ENCODE results near the gene SLC4A2.
"Not testable (repeated sequence)": the region's sequence is repeated elsewhere in the genome, so short reads cannot be mapped to it uniquely, and the experiment has no call there.

Gene SLC4A2

DNA sequence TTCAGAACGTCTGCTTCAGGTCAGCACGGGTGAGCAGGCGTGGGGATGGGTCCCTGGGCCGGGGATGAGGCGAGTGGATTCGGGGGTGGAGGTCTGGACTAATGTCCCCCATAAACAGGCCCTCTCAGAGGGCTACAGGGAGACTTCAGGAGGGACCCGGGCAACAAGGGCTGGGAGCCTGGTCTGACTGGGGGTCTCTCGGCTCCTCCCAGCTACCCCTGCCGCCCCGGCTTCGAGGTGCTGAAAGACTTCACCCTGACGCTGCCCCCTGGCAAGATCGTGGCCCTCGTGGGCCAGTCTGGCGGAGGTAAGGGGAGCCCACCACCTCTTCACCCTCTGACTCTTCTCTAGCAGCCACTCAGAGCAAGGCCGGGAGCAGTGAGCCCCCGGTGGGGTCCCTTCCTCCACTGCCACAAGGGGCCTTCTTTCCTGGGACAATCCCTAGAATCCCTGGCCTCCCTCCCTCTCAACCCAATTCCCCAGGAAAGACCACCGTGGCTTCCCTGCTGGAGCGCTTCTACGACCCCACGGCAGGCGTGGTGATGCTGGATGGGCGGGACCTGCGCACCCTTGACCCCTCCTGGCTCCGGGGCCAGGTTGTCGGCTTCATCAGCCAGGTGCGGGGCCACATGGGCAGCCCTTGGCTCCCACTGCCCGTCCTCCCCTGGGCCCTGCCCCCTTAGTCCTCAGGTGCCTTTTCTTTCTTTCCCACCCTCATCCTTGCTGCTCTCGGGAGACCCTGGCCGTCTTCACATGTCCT is 18.6 kb upstream of the SLC4A2 start:
- H3K27me3 ChIP-seq (ENCODE audit: insufficient read depth, low read length) = no peaks in the 10 kb centered on the region
- peaks cover 9% of the 10 kb centered on the region for H3K4me1 ChIP-seq (ENCODE audit: insufficient read depth, low read length)
- H2AFZ ChIP-seq (ENCODE audit: low read depth, low read length) = no peak overlapping the region
- H3K9me3 ChIP-seq (ENCODE audit: low read length) = no peaks in the 10 kb centered on the region
- H3K36me3 ChIP-seq (ENCODE audit: insufficient read depth, low read length) = peaks cover 11% of the 10 kb centered on the region
- no peak overlapping the region for H3K4me3 ChIP-seq (ENCODE audit: low read length)

DNA sequence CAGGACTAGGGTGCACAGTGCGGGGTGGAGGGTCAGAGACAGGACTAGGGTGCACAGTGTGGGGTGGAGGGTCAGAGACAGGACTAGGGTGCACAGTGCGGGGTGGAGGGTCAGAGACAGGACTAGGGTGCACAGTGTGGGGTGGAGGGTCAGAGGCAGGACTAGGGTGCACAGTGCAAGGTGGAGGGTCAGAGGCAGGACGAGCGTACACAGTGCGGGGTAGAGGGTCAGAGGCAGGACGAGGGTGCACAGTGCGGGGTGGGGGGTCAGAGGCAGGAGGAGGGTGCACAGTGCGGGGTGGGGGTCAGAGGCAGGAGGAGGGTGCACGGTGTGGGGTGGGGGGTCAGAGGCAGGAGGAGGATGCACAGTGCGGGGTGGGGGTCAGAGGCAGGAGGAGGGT is 15.9 kb upstream of the SLC4A2 start:
- not testable (repeated sequence) for H3K9me3 ChIP-seq (ENCODE audit: low read length); H3K36me3 ChIP-seq (ENCODE audit: insufficient read depth, low read length); H3K4me3 ChIP-seq (ENCODE audit: low read length); H3K27me3 ChIP-seq (ENCODE audit: insufficient read depth, low read length); H3K4me1 ChIP-seq (ENCODE audit: insufficient read depth, low read length); H2AFZ ChIP-seq (ENCODE audit: low read depth, low read length)

DNA sequence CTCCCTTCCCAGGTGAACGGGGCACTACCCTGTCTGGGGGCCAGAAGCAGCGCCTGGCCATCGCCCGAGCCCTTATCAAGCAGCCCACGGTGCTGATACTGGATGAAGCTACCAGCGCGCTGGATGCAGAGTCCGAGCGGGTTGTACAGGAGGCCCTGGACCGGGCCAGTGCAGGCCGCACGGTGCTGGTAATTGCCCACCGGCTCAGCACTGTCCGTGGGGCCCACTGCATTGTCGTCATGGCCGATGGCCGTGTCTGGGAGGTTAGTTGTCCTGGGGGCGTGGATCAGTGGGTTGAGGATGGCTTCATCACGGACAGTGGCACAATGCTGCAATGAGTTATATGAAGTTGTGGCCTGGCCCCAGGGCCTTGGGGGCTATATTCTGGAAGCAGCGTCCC is 15.4 kb upstream of the SLC4A2 start:
- Histone ChIP-seq H3K4me1 (ENCODE audit: insufficient read depth, low read length) (peaks cover 7% of the 10 kb centered on the region), H3K36me3 (ENCODE audit: insufficient read depth, low read length) (peaks cover 4% of the 10 kb centered on the region), H2AFZ (ENCODE audit: low read depth, low read length) (no peak overlapping the region), H3K4me3 (ENCODE audit: low read length) (no peak overlapping the region), H3K27me3 (ENCODE audit: insufficient read depth, low read length) (no peaks in the 10 kb centered on the region), H3K9me3 (ENCODE audit: low read length) (no peaks in the 10 kb centered on the region)

DNA sequence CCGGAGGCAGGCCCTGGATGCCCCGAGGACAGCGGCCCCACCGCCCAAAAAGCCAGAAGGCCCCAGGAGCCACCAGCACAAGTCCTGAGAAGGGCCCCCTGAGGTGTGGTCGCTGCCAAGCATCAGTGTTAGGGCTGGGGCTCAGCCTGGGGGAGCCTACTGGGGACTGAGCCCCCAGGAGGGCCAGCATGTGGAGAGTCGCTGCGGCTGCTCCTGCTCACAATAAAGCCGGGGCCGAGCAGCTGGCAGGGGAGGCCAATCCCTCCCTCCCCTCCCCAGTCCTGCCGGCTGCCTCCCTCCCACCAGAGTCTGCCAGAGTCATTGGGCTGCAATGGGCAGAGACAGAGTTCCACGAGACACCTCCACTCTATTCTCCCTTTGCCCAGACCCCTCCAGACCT is 14.1 kb upstream of the SLC4A2 start:
- H3K4me3 ChIP-seq (ENCODE audit: low read length) = no peak overlapping the region
- H3K36me3 ChIP-seq (ENCODE audit: insufficient read depth, low read length) = peaks cover 4% of the 10 kb centered on the region
- no peak overlapping the region for H2AFZ ChIP-seq (ENCODE audit: low read depth, low read length)
- no peaks in the 10 kb centered on the region for H3K9me3 ChIP-seq (ENCODE audit: low read length)
- no peaks in the 10 kb centered on the region for H3K4me1 ChIP-seq (ENCODE audit: insufficient read depth, low read length)
- no peaks in the 10 kb centered on the region for H3K27me3 ChIP-seq (ENCODE audit: insufficient read depth, low read length)

DNA sequence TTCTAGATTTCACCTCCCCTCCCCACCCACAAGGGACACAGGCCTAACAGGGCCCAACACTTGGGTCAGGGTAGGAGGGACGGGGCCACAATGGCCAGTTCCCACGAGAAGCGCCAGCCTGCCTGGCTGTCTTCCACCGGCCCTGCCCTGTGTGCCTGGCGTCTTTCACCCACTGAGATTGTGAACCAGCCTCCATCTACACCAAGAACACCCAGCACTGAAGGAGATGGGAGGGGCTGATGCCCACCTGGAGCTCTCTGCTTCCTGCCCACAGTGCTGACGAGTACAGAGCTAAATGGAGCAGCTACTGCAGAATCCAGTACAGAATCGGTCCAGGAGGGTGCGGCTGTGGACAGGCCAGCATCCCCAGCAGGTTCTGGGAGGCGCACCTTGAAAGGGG is 13.4 kb upstream of the SLC4A2 start:
- no peaks in the 10 kb centered on the region for H3K4me1 ChIP-seq (ENCODE audit: insufficient read depth, low read length)
- no peaks in the 10 kb centered on the region for H3K9me3 ChIP-seq (ENCODE audit: low read length)
- H3K36me3 ChIP-seq (ENCODE audit: insufficient read depth, low read length) = peaks cover 4% of the 10 kb centered on the region
- no peak overlapping the region for H2AFZ ChIP-seq (ENCODE audit: low read depth, low read length)
- no peak overlapping the region for H3K4me3 ChIP-seq (ENCODE audit: low read length)
- H3K27me3 ChIP-seq (ENCODE audit: insufficient read depth, low read length) = no peaks in the 10 kb centered on the region

DNA sequence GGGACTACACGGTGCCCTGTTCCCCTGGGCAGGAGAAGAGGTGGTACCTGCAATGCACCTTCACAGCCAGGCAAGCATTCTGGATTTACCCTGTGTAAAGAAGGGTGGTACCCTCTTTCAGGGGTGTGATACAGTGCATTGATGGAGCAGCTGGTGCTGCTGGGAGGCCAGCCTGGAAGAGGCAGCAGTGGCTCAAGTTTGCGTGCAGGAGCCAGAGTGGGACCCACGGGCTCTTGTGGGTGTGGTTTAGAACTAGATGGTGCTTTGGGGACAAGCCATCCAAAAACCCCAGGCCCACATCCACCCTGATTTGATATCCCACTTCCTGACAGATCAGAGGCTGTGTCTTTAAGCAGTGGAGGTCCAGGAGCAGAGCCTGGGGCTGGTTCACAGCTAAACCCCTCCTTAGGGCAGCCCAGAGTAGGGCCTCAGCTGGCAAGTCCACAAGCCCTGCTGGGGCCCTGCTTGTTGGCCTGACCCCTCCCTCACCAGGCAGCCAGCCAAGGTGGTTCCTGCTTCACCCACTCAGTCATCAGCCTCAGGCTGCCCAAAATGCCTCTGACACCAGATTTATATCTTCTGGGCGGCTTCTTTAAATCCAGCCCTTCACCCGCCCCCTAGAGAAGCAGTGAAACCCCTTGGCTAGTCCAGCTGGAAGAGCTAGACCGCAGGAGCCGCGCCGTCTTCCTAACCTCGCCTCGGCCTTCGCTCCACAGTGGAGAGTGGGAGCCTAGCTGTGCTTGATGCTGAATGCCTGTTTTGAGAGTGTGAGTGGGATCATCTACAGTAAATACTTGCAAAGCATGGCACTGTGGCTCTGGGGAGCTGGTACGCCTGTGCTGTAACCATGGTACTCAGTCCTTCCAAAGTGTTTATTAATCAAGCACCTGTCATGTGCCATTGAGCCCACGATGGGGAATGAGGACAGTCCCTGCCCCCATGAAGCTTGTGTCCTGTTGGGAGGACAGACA is 12.5 kb upstream of the SLC4A2 start:
- Histone ChIP-seq H3K9me3 (ENCODE audit: low read length) (no peaks in the 10 kb centered on the region), H3K4me3 (ENCODE audit: low read length) (no peak overlapping the region), H2AFZ (ENCODE audit: low read depth, low read length) (no peak overlapping the region), H3K4me1 (ENCODE audit: insufficient read depth, low read length) (no peaks in the 10 kb centered on the region), H3K27me3 (ENCODE audit: insufficient read depth, low read length) (no peaks in the 10 kb centered on the region), H3K36me3 (ENCODE audit: insufficient read depth, low read length) (peaks cover 1% of the 10 kb centered on the region)

DNA sequence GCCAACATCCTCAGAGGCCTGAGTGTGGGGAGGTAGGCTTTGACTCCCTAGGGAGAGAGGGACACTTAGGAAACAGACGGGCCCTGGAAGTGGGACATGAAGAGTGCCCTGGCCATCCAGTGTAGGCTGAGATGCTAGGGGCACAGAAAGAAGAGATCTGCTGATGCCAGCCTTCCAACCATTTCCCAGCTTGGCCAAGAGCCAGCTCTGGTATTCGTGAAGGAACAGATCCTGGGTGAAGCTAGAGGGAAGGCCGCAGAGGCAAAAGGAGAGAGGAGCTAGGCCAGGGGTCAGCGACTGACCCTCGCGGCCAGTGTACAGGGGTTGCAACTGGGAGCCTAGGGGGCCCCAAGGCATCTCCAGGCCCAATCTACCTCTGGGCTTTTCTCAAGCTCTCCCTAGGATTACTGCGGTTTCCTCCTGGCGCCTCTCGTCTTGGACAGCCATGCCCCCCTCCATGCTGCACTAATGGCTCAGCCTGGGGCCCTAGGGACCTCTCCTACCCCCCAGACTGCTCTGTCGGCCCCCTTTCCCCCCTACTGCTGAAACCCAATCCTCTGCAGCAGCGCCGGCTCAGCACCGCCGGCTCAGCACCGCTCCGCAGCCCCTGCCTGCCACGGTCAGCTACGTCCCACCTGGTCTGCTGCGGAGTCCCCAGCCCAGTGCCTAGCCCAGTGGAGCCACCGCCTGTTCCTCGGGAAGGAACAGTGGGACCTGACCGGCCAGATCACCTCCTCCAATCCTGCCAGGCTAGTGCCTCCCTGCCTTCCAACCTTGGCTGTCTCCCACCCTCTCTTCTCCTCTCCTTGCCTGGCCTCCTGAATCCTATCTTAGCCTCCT is 11.2 kb upstream of the SLC4A2 start, which contains the start of gene ASIC3:
ASIC3 (plus strand) TSS at position 556 of the 840 bp plus-strand sequence. CDS start 355 bp downstream, outside the sequence.
- Histone ChIP-seq H2AFZ (ENCODE audit: low read depth, low read length) (no peak within 1 kb of the TSS), H3K36me3 (ENCODE audit: insufficient read depth, low read length) (no peaks in the 10 kb centered on the region), H3K9me3 (ENCODE audit: low read length) (no peaks in the 10 kb centered on the region), H3K27me3 (ENCODE audit: insufficient read depth, low read length) (no peaks in the 10 kb centered on the region), H3K4me1 (ENCODE audit: insufficient read depth, low read length) (no peaks in the 10 kb centered on the region), H3K4me3 (ENCODE audit: low read length) (no peak within 1 kb of the TSS)

DNA sequence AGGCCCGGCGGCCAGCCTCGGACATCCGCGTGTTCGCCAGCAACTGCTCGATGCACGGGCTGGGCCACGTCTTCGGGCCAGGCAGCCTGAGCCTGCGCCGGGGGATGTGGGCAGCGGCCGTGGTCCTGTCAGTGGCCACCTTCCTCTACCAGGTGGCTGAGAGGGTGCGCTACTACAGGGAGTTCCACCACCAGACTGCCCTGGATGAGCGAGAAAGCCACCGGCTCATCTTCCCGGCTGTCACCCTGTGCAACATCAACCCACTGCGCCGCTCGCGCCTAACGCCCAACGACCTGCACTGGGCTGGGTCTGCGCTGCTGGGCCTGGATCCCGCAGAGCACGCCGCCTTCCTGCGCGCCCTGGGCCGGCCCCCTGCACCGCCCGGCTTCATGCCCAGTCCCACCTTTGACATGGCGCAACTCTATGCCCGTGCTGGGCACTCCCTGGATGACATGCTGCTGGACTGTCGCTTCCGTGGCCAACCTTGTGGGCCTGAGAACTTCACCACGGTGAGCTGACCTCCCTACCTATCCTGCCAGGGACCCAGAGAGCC is 10.4 kb upstream of the SLC4A2 start:
- H3K27me3 ChIP-seq (ENCODE audit: insufficient read depth, low read length) = no peaks in the 10 kb centered on the region
- no peak overlapping the region for H2AFZ ChIP-seq (ENCODE audit: low read depth, low read length)
- no peaks in the 10 kb centered on the region for H3K9me3 ChIP-seq (ENCODE audit: low read length)
- no peak overlapping the region for H3K4me3 ChIP-seq (ENCODE audit: low read length)
- no peaks in the 10 kb centered on the region for H3K4me1 ChIP-seq (ENCODE audit: insufficient read depth, low read length)
- peaks cover 2% of the 10 kb centered on the region for H3K36me3 ChIP-seq (ENCODE audit: insufficient read depth, low read length)

DNA sequence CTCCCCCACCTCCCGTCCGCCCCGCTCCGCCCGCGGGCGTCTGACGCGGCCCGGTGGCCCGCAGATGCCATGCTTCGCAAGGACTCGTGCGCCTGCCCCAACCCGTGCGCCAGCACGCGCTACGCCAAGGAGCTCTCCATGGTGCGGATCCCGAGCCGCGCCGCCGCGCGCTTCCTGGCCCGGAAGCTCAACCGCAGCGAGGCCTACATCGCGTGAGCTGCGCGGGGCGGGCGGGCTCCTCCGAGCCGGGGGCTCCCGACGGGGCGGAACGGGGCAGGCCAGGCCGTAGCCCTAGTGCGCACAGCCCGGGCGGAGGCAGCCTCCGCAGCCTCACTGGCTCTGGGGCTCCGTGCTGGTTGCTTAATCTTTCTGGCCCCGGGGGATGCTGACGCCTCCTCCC is 8.3 kb upstream of the SLC4A2 start:
- H2AFZ ChIP-seq (ENCODE audit: low read depth, low read length) = no peak overlapping the region
- peaks cover 2% of the 10 kb centered on the region for H3K36me3 ChIP-seq (ENCODE audit: insufficient read depth, low read length)
- H3K4me3 ChIP-seq (ENCODE audit: low read length) = no peak overlapping the region
- no peaks in the 10 kb centered on the region for H3K4me1 ChIP-seq (ENCODE audit: insufficient read depth, low read length)
- no peaks in the 10 kb centered on the region for H3K27me3 ChIP-seq (ENCODE audit: insufficient read depth, low read length)
- H3K9me3 ChIP-seq (ENCODE audit: low read length) = no peaks in the 10 kb centered on the region

DNA sequence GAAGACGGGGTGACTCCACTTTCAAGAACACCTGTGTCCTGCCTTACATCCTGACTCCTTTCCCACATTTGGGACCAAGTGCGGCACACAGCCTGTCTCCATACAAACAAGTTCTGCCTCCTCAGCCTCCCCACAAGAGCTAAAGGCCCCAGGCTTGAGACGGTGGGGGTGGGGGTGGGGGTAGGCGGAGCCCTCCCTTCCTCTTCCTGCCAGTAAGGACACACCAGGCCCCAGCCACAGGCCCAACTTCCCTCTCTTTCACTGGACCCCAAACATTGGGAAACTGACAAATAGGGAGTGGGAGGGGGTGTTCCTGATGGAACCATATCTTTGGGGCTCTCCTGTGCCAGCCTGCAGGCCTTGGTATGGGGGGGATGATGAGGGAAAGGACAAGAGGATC is 6.3 kb upstream of the SLC4A2 start:
- peaks cover 2% of the 10 kb centered on the region for H3K36me3 ChIP-seq (ENCODE audit: insufficient read depth, low read length)
- no peak overlapping the region for H2AFZ ChIP-seq (ENCODE audit: low read depth, low read length)
- peaks cover 6% of the 10 kb centered on the region for H3K4me1 ChIP-seq (ENCODE audit: insufficient read depth, low read length)
- H3K9me3 ChIP-seq (ENCODE audit: low read length) = no peaks in the 10 kb centered on the region
- no peak overlapping the region for H3K4me3 ChIP-seq (ENCODE audit: low read length)
- H3K27me3 ChIP-seq (ENCODE audit: insufficient read depth, low read length) = no peaks in the 10 kb centered on the region

DNA sequence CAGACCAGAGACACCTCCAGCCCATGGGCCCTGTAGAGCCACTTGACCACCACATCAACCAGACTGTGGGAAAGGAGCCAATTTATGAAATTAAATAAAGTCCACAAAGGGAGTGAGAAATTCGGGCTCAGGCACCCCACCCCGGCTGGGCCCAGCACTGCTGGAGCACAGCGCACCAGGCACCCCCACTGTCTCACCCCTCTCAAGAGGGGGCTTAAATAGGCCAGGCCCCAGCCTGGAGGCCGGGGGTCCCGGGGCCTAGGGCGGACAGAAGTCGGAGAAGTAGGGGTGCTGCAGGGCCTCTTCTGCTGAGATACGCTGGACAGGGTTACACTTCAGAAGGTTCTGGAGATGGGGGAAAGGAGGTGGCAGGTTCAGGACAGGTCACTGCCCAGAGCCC is 5.6 kb upstream of the SLC4A2 start:
- Histone ChIP-seq H2AFZ (ENCODE audit: low read depth, low read length) (no peak overlapping the region), H3K27me3 (ENCODE audit: insufficient read depth, low read length) (no peaks in the 10 kb centered on the region), H3K9me3 (ENCODE audit: low read length) (no peaks in the 10 kb centered on the region), H3K36me3 (ENCODE audit: insufficient read depth, low read length) (peaks cover 2% of the 10 kb centered on the region), H3K4me1 (ENCODE audit: insufficient read depth, low read length) (peaks cover 11% of the 10 kb centered on the region), H3K4me3 (ENCODE audit: low read length) (no peak overlapping the region)

DNA sequence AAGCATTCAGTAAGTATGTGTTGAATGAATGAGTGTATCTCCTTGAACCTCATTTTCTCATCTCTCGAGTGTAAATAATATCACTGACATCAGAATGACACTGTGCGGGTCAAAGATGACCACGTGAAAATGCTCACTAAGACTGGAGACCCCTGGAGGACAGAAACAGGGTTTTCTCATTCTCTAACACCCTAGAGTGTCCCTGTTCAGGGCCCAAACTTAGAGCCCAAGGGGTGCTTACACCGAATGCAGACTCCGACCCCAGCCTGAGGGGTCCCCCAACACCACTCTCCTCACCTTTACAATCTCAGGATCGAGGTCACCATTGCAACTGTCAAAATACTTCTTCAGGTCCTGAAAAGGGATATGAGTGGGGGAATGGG is 3.1 kb upstream of the SLC4A2 start:
- H2AFZ ChIP-seq (ENCODE audit: low read depth, low read length) = no peak overlapping the region
- H3K4me1 ChIP-seq (ENCODE audit: insufficient read depth, low read length) = peaks cover 26% of the 10 kb centered on the region
- no peak overlapping the region for H3K4me3 ChIP-seq (ENCODE audit: low read length)
- H3K36me3 ChIP-seq (ENCODE audit: insufficient read depth, low read length) = peaks cover 2% of the 10 kb centered on the region
- H3K27me3 ChIP-seq (ENCODE audit: insufficient read depth, low read length) = no peaks in the 10 kb centered on the region
- H3K9me3 ChIP-seq (ENCODE audit: low read length) = no peaks in the 10 kb centered on the region

Data from neuron (in vitro differentiated cells).